B cell (primary cell): ENCODE results near the gene GTF3C2. TPM values are rescaled to one million over a fixed set of nuclear protein-coding genes. Genes with fewer than 3 reads are reported as not detected.

ENCODE experiments used
- ATAC-seq: fragments of 200-7000 bp; cut with Tn5 transposase; one replicate; pipeline ENCODE4 v1.10.0; 2021; ENCODE audit warnings: low read depth, mild to moderate bottlenecking, moderate number of reproducible peaks, moderate library complexity
- CTCF ChIA-PET: fragments of 350-600 bp; sonication (Branson Sonifier 250); formaldehyde crosslinking; loops from one replicate; lab custom pipeline; 2021; ENCODE audit warnings: antibody characterized with exemption, inconsistent platforms; lab: Charles Lee
- POLR2A ChIA-PET: fragments of 350-600 bp; sonication (Branson Sonifier 250); formaldehyde crosslinking; loops from one replicate; lab custom pipeline; 2021; ENCODE audit warnings: antibody characterized with exemption; lab: Charles Lee
- DNase-seq: peaks from one replicate; pipeline ENCODE4 v3.0.0; 2013
- H2AFZ ChIP-seq: 2 replicates; pipeline ENCODE4 v1.6.1; 2012; ENCODE audit warnings: mild to moderate bottlenecking, low read depth, low read length; ENCODE audit not compliant: insufficient read depth, poor library complexity, severe bottlenecking
- H3K27ac ChIP-seq, 2 donors: 1 replicate in 1 of 2; 2 replicates in 1 of 2; pipeline ENCODE4 v1.5.1; 2012 to 2013; ENCODE audit warnings: low read length in 2 of 2, mild to moderate bottlenecking in 2 of 2, moderate library complexity in 1 of 2
- H3K27me3 ChIP-seq, 4 experiments: fragments of 200-600 bp in 1 of 4; sonication (generic) in 1 of 4; replicated peaks in 1 of 4; 1 replicate in 2 of 4; 2 replicates in 2 of 4; pipeline versions ENCODE4 v1.6.1 to v1.7.0; 2013 to 2016; ENCODE audit warnings: low read length in 3 of 4, mild to moderate bottlenecking in 2 of 4, mixed read lengths in 1 of 4, moderate library complexity in 1 of 4; ENCODE audit not compliant: insufficient read depth in 4 of 4, control insufficient read depth in 3 of 4; ENCODE audit errors: control extremely low read depth in 1 of 4
- H3K36me3 ChIP-seq, 2 experiments: replicated peaks in 1 of 2; 1 replicate in 1 of 2; 2 replicates in 1 of 2; pipeline versions ENCODE4 v1.6.1 to v1.7.1; 2013; ENCODE audit warnings: low read length in 1 of 2; ENCODE audit not compliant: insufficient read depth in 2 of 2, control insufficient read depth in 1 of 2; ENCODE audit errors: control extremely low read depth in 1 of 2, extremely low read depth in 1 of 2
- H3K4me1 ChIP-seq, 2 donors: fragments of 200-600 bp in 1 of 2; sonication (generic) in 1 of 2; 1 replicate in 1 of 2; 2 replicates in 1 of 2; pipeline versions ENCODE4 v1.5.1 to v1.6.1; 2013 to 2017; ENCODE audit warnings: low read length in 2 of 2; ENCODE audit not compliant: control insufficient read depth in 2 of 2, insufficient read depth in 2 of 2
- H3K4me2 ChIP-seq: replicated peaks from 2 replicates; pipeline ENCODE3; 2012; ENCODE audit warnings: mild to moderate bottlenecking, low read depth, low read length; ENCODE audit not compliant: poor library complexity, severe bottlenecking
- H3K4me3 ChIP-seq, 5 experiments: fragments of 200-600 bp in 1 of 5; sonication (generic) in 1 of 5; 1 replicate in 3 of 5; 2 replicates in 2 of 5; pipeline versions ENCODE4 v1.5.1 to v1.7.0; 2011 to 2016; ENCODE audit warnings: low read length in 4 of 5, mild to moderate bottlenecking in 4 of 5, low read depth in 2 of 5, control low read depth in 1 of 5, moderate library complexity in 1 of 5; ENCODE audit not compliant: insufficient read depth in 1 of 5; ENCODE audit errors: control extremely low read depth in 1 of 5, extremely low read depth in 1 of 5
- H3K79me2 ChIP-seq: fragments of 200-600 bp; sonication (generic); one replicate; pipeline ENCODE4 v1.6.0; 2016; ENCODE audit warnings: low read length; ENCODE audit not compliant: control insufficient read depth, insufficient read depth
- H3K9ac ChIP-seq: fragments of 200-600 bp; sonication (generic); 2 replicates; pipeline ENCODE4 v1.6.1; 2017; ENCODE audit warnings: mild to moderate bottlenecking, low read length, moderate library complexity
- H3K9me3 ChIP-seq, 3 donors: one replicate each; pipeline versions ENCODE4 v1.6.1 to v1.7.1; 2013; ENCODE audit warnings: low read length in 2 of 3; ENCODE audit not compliant: control insufficient read depth in 2 of 3, insufficient read depth in 1 of 3; ENCODE audit errors: control extremely low read depth in 1 of 3
- H4K20me1 ChIP-seq: 2 replicates; pipeline ENCODE4 v1.6.0; 2012; ENCODE audit warnings: mild to moderate bottlenecking, low read length; ENCODE audit not compliant: insufficient read depth, control insufficient read depth, poor library complexity, severe bottlenecking
- H3K27ac Mint-ChIP-seq: one replicate; pipeline ENCODE4 v1.8.0; 2021; ENCODE audit warnings: mixed read lengths
- H3K27me3 Mint-ChIP-seq: one replicate; pipeline ENCODE4 v1.8.0; 2021; ENCODE audit warnings: mixed read lengths
- H3K4me1 Mint-ChIP-seq: one replicate; pipeline ENCODE4 v1.8.0; 2021; ENCODE audit warnings: mixed read lengths
- H3K4me3 Mint-ChIP-seq: one replicate; pipeline ENCODE4 v1.8.0; 2021; ENCODE audit warnings: mixed read lengths
- H3K9me3 Mint-ChIP-seq: one replicate; pipeline ENCODE4 v1.8.0; 2022; ENCODE audit warnings: mixed read lengths; ENCODE audit not compliant: insufficient read depth
- CTCF ChIP-seq: fragments of 200-600 bp; IDR thresholded peaks from one replicate; pipeline ENCODE4 v1.8.0; 2022; ENCODE audit warnings: antibody characterized with exemption, mild to moderate bottlenecking
- EZH2 ChIP-seq: IDR thresholded peaks from 2 replicates; pipeline ENCODE4 v1.6.1; 2012; ENCODE audit warnings: borderline replicate concordance, low read depth, mild to moderate bottlenecking, moderate library complexity, low read length; ENCODE audit not compliant: insufficient read depth, poor library complexity, severe bottlenecking
- WGBS: methylation state at CpG from one replicate; pipeline ENCODE4 v1.1.5; 2013; ENCODE audit warnings: missing lambda C conversion rate; ENCODE audit not compliant: insufficient coverage; 5-methylcytosine and 5-hydroxymethylcytosine counted together
- intact Hi-C: fragments of 100-400 bp; cut with micrococcal nuclease; formaldehyde crosslinking; loops from one replicate; pipeline ENCODE4 v1.10.0; 2022
- polyA plus RNA-seq: library from polyadenylated mRNA; depleted of rRNA; stranded (reverse); fragments of >200 nt; gene quantifications from 2 replicates; pipeline ENCODE4 v1.2.3, GENCODE V29; 2012
- total RNA-seq, 2 donors: library from RNA; stranded (reverse); fragments of 120-200 nt in 1 of 2; gene quantifications; 1 replicate in 1 of 2; 2 replicates in 1 of 2; pipeline versions ENCODE4 v1.2.3 to v1.2.4, GENCODE V29; 2013 to 2022

The GTF3C2 gene
- total and polyA plus RNA-seq, 2 donors (not counting 1 experiment from before 2014, with no cell fraction given): 84.8 to 121 TPM

- H3K4me1 Mint-ChIP-seq: peaks cover 53% of the 10 kb centered on the region
- Histone ChIP-seq H3K4me1 (peaks cover 10 to 12% of the 10 kb centered on the region in 2 donors), H2AFZ (no peak overlapping the region), H3K4me3 (no peak overlapping the region), H4K20me1 (peaks cover 51% of the 10 kb centered on the region), H3K4me2 (no peak overlapping the region), H3K9ac (no peak overlapping the region), H3K27ac (no peak overlapping the region), H3K36me3 (peaks cover 0 to 10% of the 10 kb centered on the region in 2 experiments), H3K9me3 (no peaks in the 10 kb centered on the region), H3K79me2 (peaks cover 90% of the 10 kb centered on the region), H3K27me3 (no peaks in the 10 kb centered on the region)
- H3K4me3 Mint-ChIP-seq: no peak overlapping the region
- intact Hi-C loops: no loop called here
- DNase-seq: no peak
- H3K27me3 Mint-ChIP-seq: no peaks in the 10 kb centered on the region
- ChIA-PET POLR2A (no interaction called here), CTCF (interaction anchor here (1.9 kb wide), 1 partner anchor 48 kb away, joined by 5 read pairs; no protein-coding TSS in a partner anchor)
- TF ChIP-seq CTCF: no peak
- TF ChIP-seq EZH2: no peak
- WGBS: 98% methylated on average over 5 of the region's 6 CpGs
- H3K27ac Mint-ChIP-seq: no peak overlapping the region
- H3K9me3 Mint-ChIP-seq: no peaks in the 10 kb centered on the region
- no peak for ATAC-seq
Measured at GRCh38 chr2:27351802-27352598, 4.6 kb downstream of the GTF3C2 start.

- Histone ChIP-seq H2AFZ (no peak overlapping the region), H3K9me3 (no peaks in the 10 kb centered on the region), H3K27me3 (no peaks in the 10 kb centered on the region), H3K4me3 (no peak overlapping the region), H3K79me2 (peaks cover 97% of the 10 kb centered on the region), H3K9ac (no peak overlapping the region), H3K4me1 (peaks cover 2 to 4% of the 10 kb centered on the region in 2 donors), H3K4me2 (no peak overlapping the region), H3K27ac (no peak overlapping the region), H3K36me3 (peaks cover 0 to 11% of the 10 kb centered on the region in 2 experiments), H4K20me1 (peaks cover 69% of the 10 kb centered on the region)
- ChIA-PET POLR2A (no interaction called here), CTCF (no interaction called here)
- Mint-ChIP-seq H3K4me1 (peaks cover 37% of the 10 kb centered on the region), H3K4me3 (no peak overlapping the region), H3K27ac (no peak overlapping the region), H3K9me3 (no peaks in the 10 kb centered on the region), H3K27me3 (no peaks in the 10 kb centered on the region)
- WGBS: 95% methylated on average over 6 of the region's 7 CpGs
- intact Hi-C loops: no loop called here
- TF ChIP-seq EZH2: no peak
- ATAC-seq: no peak
- DNase-seq: no peak
Measured at GRCh38 chr2:27350106-27350693, 6.4 kb downstream of the GTF3C2 start.
